Astrocyte of the cerebellum (primary cell): ENCODE measurements around the gene ANK2.
A peak's percentile ranks its signal among the peaks of the same experiment; 100 is the strongest.

Source experiments
- DNase-seq: peaks from one replicate; pipeline ENCODE4 v3.0.0-alpha.2; 2011; ENCODE audit warnings: low read depth
- H3K4me3 ChIP-seq: 2 replicates; pipeline ENCODE4 v1.5.1; 2011; ENCODE audit warnings: mild to moderate bottlenecking, low read depth, low read length, moderate library complexity
- in situ Hi-C: cut with HindIII; loops from 2 replicates; pipeline ENCODE4 v1.10.0; 2017; ENCODE audit warnings: low sequenced_read_pairs
- TF ChIP-seq, protein P1 (sequence below): IDR thresholded peaks from 2 replicates; pipeline ENCODE4 v1.5.1; 2012; ENCODE audit warnings: low read length, low read depth, moderate library complexity, mild to moderate bottlenecking; ENCODE audit errors: missing control alignments

Gene ANK2

DNA sequence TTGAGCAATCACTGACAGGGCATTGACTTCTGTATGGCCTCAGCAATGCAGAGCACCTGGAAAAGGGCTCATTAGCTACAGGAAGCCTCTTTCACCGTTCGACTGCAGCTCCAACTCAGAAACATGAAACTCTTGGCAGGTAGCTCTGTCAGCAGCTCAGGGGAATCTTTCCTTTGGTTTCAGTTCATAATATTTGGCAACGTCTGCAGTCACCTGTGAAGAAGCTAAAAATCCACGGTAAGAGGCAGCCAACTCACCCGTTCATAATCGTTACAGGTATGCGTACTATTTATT is 357.2 kb downstream of the ANK2 start:
- TF ChIP-seq, protein P1, sequence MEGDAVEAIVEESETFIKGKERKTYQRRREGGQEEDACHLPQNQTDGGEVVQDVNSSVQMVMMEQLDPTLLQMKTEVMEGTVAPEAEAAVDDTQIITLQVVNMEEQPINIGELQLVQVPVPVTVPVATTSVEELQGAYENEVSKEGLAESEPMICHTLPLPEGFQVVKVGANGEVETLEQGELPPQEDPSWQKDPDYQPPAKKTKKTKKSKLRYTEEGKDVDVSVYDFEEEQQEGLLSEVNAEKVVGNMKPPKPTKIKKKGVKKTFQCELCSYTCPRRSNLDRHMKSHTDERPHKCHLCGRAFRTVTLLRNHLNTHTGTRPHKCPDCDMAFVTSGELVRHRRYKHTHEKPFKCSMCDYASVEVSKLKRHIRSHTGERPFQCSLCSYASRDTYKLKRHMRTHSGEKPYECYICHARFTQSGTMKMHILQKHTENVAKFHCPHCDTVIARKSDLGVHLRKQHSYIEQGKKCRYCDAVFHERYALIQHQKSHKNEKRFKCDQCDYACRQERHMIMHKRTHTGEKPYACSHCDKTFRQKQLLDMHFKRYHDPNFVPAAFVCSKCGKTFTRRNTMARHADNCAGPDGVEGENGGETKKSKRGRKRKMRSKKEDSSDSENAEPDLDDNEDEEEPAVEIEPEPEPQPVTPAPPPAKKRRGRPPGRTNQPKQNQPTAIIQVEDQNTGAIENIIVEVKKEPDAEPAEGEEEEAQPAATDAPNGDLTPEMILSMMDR, result no peak
- no peak overlapping the region for H3K4me3 ChIP-seq
- DNase-seq, result no peak
- in situ Hi-C loops, result no loop called here

DNA sequence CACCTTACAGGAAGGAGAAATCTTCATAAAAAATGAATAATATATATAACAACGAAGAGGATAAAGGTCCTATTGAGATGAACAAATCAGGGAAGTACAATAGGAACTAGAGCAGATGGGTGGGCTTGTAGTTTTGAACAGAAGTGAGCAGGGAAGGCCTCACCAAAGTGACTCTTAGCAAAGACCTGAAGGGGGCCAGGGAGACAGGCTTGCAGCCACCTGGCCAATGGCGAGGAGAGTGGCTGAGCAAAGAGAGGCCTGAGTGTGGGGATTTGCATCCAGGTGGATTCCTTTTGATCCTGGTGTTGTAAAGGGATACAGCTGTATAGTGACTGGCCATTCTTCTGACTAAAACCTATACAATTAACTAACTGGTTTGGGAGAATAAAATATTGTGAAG is 358.0 kb downstream of the ANK2 start:
- no peak overlapping the region for H3K4me3 ChIP-seq
- TF ChIP-seq, protein P1, result no peak
- in situ Hi-C loops, result no loop called here
- DNase-seq, result no peak

DNA sequence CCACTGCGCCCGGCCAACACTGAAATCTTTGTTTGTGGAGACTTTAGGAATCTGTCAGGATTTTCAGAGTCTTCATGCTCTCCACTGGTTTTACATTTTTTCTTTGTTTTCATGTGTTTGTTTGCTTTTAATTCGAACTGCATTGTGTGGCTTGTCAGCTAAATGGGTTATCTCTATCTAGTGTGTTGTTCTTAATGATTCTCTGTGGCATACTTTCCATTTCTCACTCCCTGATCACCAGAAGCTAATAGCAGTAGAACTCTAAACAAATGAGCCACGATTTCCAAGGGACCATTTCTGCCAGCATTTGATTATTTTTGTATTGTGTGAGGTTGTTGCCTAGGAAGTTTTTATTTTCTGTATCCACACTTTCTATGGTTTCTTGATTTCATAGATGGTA is 359.7 kb downstream of the ANK2 start:
- TF ChIP-seq, protein P1, result no peak
- no peak for DNase-seq
- in situ Hi-C loops, result no loop called here
- no peak overlapping the region for H3K4me3 ChIP-seq

DNA sequence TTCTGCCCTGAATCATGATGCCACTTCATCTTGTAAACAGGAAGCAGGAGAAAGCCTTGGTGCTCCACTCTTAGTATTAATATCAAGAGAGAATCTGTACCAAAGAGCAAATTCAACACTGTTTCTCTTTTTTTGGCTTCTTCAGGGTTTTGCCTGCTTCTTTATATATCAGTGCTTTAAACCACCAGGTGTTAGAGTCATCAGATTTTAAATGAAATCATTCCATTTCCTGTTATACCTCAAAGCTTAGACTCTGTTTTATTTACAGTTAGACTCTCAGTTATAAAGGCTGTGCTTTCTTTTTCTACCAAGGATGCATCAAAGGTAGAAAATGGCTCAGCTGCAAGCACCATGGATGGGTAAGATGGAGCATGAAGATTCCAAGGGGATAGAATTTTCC is 361.2 kb downstream of the ANK2 start:
- no peak for DNase-seq
- TF ChIP-seq, protein P1, result no peak
- in situ Hi-C loops, result no loop called here
- H3K4me3 ChIP-seq, result no peak overlapping the region

DNA sequence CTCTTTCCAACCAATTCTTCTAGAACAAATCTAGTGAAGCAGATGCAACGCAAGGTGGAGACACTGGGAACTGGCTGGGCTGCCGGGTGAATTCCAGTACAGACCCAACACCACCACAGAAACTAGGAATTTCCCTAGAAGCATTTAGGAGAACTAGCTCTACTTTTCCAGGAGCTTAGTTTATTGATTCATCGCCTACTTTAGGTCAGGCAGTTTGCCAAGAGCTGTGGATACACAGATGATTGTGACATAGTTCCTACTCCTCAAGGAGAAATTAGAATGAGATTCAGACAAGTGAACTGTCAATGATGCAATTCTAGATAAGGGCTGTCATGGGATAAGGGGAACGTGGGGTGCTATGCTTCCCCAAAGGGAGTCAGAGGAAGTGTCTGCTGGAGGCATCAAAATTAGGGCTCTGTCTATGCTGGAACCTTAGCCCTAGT is 362.1 kb downstream of the ANK2 start:
- H3K4me3 ChIP-seq, result no peak overlapping the region
- DNase-seq, result peak; percentile 83
- TF ChIP-seq, protein P1, result no peak
- in situ Hi-C loops, result no loop called here

DNA sequence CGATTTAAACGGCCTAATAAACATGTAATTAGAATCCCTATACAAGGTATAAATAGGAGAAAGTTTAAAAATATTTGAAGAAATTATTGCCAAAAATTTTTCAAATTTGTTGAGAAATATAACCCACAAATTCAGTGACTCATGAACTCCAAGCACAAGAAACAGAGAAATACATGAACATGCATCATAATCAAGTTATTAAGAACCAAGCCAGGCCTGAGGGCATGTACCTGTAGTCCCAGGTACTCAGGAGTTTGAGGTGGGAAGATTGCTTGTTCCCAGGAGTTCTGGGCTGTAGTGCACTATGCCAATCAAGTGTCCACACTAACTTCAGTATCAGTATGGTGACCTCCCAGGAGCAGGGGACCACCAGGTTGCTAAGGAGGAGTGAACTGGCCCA is 370.2 kb downstream of the ANK2 start:
- TF ChIP-seq, protein P1, result no peak
- in situ Hi-C loops, result no loop called here
- no peak overlapping the region for H3K4me3 ChIP-seq
- DNase-seq, result no peak

DNA sequence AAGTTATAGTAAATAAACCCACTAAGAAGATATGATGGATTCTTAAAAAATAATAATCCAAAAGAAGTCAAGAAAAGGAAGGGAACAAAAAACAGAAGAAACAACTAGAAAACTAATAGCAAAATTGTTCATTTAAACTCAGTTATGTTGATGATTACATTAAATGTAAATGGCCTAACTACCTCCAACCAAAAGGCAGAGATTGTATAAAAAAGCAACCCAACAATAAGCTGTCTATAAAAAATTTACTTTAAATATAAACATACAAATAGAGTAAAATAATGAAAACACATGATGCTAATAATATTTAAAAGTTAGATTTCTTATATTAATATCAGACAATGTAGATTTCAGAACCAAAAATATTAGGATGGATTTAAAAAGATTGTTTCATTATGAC is 371.5 kb downstream of the ANK2 start:
- in situ Hi-C loops, result no loop called here
- no peak for DNase-seq
- TF ChIP-seq, protein P1, result no peak
- H3K4me3 ChIP-seq, result no peak overlapping the region
